Measurements from ENCODE around the gene TFF1.

Gene TFF1

DNA sequence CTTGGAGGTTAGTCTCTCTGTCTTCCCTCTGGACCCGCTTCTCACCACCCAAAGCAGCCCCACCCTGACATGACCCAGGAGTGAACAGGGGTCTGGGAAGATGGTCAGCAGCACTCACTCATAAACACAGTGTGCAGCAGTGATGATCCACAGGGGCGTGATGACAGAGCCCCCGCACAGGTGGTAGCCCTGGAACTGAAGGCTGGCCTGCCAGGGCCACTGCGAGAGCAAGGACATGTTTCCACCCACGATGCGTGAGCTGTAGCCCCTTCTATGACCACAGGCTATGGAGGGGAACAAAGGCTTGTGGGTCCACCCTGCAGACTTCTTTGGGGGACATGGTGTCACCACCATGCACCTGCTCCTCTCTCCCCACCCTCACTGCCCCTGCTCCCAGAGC, 16.6 kb upstream of the TFF1 start:
- DNase-seq (ENCODE audit: low spot score): no peak

DNA sequence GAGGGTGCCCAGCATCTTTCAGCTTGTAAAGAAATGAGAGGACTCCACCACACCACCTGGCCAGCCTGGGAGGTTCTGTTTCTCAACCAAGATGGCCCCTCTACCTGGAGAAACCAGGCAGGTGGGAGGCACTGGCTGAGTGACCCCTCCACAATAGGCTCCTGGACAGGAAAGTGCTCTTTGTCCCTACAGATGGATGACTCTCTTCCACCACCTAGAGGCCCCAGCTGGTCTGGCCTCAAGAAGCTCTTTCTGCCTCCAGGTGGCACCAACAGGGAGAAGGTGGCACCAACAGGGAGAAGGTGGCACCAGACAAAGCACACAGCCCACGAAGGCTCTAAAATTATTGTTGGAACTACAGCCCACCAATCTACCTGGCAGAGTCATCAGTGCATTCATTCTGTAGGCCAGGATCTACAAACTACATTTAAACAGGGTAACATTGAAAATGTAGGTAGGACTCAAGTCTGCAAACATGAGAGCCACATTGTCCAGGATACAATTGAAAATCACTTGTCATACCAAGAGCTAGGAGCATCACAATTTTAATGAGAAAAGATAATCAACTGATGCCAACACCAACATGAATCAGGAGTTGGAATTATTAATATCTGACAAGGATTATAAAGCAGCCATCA, 15.1 kb upstream of the TFF1 start:
- no peak for DNase-seq (ENCODE audit: low spot score)

DNA sequence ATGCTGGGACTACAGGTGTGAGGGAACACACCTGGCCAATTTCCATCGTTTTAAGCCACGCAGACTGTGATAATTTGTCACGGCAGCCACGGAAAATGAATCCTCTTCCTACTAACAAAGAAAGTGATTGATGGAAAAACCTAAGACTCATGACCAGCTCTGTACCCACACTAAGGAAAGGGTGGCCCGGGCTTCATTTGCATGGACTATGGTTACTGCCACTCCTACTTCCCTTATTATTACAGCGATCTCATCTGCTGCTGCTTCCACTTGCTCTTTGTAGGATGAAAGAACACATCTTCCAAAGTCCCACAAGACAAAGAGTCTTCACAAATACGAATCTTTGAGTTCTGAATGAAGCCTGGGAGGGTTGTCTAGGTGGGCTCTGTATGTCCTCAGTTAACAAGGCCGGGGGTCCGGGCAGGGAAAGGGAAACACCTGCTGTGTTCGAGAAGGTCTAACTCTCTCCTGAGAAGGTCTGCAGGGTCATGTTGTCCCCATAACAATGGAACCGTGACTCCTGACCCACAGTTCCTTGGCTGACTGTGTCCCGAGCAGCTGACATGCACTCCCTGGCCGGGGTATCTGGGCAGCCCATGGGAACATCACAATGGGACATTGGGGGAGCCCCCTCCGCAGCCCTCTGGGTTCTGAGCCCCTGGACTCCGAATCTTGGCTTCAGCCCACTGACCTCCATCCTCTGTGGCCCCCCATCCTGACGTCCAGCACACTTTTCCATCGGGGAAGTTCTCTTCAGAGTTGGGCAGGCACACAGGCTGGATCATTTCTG, 13.3 kb upstream of the TFF1 start:
- DNase-seq (ENCODE audit: low spot score): no peak

DNA sequence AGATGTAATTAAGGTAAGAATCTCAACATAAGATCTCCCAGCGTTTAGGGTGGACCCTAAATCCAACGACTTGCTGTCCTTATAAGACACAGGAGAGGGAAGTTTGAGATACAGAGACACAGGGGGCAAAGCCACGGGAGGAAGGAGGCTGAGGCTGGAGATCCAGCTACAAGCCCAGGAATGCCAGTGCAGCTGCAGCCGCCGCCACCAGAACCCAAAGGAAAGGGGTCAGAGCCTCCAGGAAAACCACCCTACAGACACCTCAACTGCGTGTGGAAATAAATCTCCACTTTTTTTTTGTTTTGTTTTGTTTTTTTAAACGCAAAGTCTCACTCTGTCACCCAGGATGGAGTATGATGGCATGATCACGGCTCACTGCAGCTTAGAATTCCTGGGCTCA, 12.1 kb upstream of the TFF1 start:
- no peak for DNase-seq (ENCODE audit: low spot score)

DNA sequence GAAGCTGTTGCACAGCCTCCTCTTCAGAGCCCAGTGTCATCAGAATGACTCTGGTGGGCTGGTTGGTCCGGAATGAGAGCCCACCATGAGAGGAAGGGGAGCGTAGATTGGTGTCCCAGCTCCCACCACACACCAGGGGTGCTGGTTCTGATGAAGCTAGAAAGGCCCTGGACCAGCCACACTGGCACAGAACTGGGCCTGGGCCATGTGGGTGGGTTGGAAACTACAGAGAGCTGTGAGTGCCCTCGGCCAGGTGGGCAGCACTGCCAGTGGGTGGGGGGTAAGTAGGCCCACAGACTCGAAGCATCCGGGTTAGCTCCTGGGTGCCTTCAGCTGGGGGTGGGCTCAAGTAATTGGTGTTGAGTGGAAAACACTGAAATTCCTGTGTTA, 11.6 kb upstream of the TFF1 start:
- no peak for DNase-seq (ENCODE audit: low spot score)

DNA sequence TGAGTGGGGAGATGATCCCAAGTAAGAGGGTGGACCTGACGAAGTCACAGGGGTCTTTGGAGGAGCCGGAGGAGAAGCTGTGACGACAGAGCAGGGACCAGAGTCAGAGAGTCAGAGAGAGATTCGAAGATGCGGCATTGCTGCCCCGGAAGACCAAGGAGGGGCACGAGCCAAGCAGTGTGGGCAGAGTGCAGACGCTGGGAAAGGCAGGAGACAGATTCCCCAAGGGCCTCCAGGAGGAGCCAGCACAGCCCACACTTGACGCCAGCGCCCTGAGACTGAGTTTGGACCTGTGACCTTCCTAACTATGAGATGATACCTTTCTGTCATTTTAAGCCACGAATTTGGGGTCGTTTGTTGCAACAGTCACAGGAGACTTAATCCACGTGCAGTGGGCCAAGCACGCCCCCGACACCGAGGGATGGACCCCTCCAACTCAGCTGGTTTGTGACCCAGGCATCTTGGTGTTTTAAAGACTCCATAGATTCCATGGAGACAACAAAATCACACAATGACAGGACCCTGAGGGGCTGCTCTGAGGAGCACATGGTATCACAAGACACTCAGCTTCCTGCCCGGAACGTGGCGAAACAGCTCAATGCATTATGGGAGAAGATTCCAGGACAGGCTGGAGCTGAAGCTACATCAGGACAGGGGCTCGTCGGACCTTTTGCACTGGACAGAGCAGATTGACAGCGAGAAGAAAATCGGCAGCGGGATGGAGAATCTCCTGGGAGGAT, 11.0 kb upstream of the TFF1 start:
- DNase-seq (ENCODE audit: low spot score): no peak

DNA sequence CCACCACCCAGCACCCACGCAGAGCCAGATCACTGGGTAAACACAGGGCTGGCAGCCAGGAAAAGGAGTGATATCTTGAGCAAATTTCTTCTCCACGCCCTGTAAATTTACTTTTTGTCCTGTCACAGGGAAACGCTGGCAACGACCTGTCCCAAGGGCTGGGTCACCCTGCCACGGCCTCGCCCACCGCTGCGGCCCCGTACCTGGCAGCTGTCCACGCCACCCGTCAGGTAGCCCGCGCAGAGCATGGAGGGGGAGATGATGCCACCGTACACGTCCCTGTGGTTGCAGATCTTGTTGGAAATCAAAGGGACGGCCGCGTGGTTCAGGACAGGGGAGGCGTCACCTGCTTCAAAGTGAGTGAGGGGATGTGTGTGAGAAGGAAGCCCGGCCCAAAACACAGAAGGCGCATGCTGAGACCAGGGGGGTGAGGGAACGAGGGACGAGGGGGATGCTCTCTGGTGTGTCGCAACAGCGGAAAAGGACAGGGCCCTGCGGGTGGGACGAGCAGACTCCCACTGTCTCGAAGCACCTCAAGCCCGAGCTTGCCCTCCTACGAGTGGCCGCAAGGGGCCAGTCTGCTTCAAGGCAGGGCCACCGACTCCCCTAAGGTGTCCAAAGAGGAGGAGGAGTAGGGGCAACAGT, 10.1 kb upstream of the TFF1 start:
- no peak for DNase-seq (ENCODE audit: low spot score)

DNA sequence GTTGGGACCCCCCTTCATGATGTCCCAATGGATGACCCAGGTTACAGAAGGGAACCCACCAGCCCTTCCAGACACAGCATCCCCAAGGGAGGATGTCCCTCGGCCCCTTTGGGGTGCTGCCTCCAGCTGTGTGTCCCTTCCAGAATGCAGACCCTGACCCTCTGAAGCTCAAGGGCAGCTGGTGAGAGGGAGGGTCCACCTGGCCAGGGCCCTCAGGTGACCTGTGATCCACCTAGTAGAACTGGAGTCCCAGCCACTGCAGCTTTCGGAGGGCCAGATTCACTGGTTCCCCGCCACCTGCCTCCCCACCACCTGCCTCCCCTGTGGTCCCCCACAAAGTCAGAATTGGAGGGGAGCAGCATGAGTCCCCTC, 9.6 kb upstream of the TFF1 start:
- DNase-seq (ENCODE audit: low spot score): no peak

DNA sequence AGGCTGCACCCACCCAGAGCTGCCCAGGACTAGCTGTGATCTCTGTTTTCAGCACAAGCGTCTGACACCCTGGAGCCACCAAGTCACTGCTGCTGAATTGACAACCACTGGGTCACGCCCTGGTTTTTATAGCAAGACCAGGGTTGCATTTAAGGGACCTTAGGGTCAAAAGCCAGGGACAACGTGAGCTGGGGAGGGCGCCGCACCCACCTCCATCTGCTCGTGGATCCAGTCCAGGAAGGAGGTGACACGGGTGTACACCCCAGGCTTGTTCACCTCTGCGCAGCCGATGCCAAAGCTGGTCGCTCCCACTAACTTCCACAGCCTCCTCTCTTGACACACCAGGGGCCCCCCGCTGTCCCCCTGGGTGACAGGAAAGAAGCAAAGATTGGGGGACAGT, 9.2 kb upstream of the TFF1 start:
- DNase-seq (ENCODE audit: low spot score): no peak

DNA sequence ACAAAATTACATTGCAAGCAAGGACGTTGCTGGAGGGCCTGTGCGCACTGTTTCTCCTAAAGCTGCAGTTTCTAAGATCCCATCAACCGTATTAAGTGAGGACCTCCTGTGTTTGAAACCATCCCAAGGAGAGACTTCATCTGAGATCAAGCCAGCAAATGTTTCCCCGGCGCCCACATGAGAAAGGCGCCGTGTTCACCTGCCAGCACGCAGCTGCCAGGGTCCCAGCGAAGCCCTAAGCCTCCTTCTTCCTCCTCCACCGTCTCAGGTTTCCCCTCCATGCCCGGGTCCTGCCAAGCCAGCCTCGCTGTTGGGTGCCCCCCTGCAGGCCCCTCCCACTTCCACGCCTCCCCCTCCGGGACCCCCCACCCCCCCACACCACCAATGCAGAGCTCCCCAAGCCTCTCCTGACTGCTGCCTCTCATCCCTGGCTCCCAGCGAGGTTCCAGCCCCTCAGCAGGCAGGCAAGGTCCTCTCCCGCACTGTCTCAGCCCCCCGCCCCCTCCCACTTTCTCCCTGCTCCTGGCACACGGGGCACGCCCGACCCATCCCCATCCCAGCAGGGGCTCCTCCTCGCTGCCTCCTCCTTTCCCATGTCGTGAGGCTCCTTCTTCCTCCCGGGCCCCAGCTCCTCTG, 8.6 kb upstream of the TFF1 start:
- DNase-seq (ENCODE audit: low spot score): no peak

DNA sequence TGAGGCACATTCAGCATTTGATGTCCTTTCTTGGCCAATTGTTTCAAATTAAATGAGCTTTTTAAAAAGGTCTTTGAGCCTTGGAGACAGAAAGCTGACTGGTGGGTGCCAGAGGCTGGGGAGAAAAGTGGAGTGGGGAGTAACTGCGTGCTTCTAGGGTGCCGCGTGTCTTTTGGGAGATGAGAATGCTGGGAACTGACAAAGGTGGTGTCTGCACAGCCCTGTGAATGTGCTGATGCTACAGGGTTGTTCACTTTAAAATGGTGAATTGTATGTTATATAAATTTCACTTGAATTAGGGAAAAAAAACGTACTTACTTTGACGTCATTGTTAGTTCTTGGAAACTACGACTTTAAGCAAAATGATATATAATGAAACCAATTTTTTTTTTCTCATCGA, 8.1 kb upstream of the TFF1 start:
- DNase-seq (ENCODE audit: low spot score): no peak

DNA sequence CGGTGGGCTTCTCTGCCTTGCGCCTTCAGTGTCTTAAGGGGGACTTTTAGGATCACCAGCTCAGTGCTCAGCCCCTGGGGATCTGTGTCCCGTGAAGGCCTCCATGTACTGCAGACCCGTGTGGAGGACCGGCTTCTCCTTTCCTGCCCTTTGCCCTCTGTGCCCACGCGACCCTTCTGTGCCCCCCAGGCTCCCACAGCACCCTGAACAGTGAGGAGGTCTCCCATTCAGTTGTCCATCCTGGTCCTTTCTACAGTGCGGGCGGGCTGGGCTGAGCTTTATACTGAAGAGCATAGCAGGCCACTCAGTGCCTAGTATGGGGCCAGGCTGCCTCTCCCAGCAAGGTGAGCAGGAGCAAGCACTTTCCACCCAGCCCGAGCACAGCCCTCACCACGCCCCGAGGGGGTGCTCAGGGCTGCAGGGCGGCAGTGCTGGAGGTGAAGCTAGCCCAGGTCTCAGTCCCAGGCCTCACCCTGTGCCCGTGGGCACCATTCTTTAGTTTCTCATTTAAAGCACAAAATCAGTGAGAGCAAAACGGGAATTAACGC, 7.6 kb upstream of the TFF1 start:
- no peak for DNase-seq (ENCODE audit: low spot score)

DNA sequence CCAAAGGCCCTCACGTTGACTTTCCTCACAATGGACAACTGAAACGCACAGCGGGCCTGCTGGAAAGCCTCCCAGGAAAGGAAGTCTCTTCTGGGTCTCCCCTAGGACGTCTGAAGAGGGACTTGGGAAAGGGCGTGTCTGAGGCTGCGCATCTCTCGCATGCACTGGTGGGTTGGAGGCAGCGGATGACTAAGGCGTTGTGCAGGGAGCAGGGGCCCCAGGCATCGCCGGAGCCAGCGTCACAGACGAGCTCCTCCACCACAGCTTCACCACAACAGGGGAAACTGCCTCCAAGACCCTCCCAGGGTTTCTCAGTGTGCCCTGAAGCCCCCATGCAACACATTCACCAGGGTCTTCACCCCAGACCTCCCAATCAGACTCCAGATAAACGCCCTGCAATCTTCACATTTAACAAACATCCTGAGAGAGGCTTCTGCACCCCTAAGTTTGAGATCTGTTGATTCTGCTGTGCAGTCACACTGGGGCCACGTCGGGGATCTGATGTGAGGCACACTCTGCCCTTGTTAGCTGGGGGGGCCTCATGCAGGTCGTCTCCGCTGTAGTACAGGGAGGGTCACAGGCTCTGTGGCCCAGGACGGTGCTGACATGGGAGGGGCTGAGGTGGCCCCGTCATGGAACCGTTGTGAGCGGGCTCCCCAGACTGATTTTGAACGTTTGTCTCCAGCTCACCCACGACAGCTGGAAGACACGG, 7.0 kb upstream of the TFF1 start:
- no peak for DNase-seq (ENCODE audit: low spot score)

DNA sequence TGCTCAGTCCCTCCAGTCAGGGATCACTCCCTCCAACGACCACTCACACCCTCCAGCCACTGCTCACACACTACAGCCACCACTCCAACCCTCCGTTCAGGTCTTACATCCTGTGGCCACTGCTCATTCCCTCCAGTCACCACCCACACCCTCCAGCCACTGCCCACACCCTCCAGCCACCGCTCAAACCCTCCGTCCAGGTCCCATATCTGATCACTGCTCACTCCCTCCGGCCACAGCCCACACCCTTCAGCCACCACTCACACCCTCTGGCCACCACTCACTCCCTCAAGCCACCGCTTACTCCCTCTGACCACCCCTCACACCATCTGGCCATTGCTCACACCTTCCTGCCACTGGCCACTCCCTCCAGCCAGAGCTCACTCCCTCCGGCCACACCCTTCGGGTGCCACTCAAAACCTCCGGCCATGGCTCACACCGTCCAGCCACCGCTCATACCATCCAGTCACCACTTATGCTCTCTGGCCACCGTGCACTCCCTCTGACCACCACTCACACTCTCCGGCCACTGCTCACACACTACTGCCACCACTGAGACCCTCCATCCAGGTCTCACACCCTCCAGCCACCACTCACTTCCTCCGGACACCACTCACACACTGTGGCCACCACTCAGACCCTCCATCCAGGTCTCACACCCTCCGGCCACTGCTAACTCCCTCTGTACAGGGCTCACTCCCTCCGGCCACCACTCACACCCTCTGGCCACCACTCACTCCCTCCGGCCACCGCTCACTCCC, 4.7 kb upstream of the TFF1 start:
- DNase-seq (ENCODE audit: low spot score): no peak

DNA sequence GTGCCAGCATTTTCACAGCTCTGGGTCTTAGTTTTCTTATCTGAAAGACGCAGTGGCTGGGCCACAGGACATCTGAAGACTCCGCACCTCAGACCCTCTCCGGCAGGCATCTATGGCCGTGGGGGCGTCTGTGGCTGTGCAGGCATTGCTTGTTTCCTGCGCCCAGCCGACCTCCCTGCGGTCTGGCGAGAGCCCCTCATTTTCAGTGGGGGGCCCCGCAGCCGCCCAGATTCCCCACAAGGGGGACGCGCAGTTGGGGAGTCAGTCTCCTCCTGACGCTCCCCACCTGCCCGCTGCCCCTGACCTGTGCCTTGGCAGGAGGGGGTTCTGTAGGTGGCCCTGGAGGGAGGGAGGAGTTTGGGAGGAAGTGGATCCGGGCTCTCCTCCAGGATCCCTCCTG, 3.5 kb upstream of the TFF1 start:
- DNase-seq (ENCODE audit: low spot score): no peak

DNA sequence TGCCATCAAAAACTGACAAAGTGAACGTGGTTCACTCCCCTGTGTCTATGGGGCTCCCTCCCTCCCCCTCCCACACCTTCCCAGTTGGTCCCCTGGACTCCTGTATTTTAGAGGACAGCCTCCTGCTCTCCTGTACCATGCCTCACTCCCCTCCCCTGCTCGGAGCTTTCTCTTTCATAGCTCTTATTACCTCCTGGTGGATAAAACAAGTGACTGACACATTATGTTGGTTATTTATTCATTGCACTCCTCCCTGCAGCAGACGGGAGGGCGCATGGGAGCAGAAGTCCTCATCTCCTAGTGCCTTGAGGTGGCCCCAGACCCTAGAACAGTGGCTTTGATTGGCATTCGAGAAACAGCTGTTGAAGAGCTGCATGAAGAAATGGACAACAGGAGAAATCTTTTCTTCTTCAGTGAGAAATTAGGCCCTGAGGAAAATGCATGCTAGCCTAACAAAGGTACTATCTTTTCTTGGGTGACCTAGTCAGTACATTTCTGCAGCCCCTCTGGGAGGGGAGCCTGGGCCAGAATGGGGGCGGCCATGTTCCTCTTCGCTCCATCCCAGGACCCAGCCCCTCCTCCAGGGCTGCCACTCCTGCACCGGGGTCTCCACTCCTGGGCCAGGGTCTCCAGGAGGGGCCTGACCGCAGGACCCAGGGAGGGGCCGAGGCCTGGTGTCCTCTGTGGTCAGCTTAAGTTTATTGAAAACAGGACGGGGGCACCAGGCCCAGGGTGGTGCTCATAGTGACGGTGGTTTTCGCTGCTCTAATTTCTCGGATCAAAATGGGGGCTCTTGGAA, 1.2 kb upstream of the TFF1 start:
- no peak for DNase-seq (ENCODE audit: low spot score)

DNA sequence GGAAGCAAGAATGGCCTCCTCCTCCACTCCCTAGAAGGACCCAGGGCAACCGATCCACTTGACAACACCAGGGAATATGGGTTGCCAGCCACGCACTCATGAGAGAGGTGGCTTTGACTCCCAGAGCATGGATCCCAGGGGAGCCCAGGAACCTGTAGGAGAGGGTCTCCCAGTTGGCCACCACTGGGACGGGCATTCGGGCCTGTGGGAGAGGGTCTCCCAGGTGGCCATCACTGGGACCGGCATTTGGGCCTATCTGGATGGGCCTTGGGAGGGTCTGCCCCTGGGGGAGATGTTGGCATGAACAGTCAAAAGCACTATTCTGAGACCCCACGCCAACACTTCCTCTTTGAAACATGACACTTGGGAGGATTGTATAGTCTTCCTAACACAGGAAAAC, 565 bp downstream of the TFF1 start:
- DNase-seq (ENCODE audit: low spot score): no peak

DNA sequence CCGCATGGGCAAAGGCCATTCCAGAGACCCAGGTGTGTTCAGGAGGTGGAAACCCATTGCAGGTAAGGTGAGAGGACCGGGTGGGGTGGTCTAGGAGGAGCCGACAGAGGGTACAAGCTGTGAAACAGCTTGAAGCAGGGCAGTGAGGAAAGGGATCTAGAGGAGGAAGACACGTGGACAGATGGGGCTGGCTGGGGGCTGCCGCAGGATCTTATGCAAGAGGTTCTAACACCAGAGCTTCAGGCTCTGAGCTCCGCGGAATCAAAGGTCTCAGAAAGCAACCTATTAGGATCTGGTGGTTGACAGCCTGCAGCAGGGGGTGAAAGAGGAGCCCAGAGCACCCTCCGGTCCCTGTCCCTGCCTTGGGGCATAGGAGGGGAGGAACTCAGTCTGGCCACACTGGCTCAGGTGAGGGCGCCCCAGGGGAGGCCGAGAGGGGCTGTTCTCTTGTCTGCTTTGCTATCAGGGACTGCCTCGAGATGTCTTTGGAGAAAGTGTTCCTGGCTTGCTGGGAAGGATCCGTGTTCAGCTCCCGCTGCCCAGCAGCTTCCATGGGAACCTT, 1.9 kb downstream of the TFF1 start:
- DNase-seq (ENCODE audit: low spot score): no peak

DNA sequence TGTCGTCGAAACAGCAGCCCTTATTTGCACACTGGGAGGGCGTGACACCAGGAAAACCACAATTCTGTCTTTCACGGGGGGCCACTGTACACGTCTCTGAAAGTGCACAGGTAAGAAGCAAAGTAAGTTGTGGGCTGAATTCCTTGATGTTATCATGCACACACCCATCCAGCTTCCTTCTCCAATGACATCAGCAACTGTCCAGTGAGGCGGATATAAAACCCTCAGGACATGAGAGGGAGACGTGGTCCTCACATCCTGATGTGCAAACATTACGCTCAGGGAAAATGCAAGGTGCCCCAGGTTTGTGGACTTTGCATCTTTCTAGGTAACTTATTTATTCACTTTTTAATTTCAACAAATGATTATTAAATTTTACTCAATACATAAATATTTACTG, 3.0 kb downstream of the TFF1 start:
- DNase-seq (ENCODE audit: low spot score): no peak

DNA sequence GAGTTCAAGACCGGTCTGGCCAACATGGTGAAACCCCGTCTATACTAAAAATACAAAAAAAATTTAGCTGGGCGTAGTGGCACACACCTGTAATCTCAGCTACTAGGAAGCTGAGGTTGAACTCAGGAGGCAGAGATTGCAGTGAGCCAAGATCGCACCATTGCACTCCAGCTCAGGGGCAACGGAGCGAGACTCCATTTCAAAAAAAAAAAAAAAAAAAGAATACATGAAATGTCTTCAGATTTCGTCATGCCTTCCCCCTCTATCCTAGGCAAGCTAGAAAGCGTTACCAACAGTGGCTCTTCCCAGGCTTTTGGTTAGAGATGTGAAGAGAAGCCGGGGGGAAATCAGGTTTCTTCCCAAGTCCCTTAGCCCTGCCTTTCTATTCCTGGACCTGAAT, 3.6 kb downstream of the TFF1 start:
- no peak for DNase-seq (ENCODE audit: low spot score)

Data from COLO829 (cell line).